Testis (tissue), 3 donors: ENCODE measurements around the gene PXK. TPM values are rescaled to one million over a fixed set of nuclear protein-coding genes. Genes with fewer than 3 reads are reported as not detected.

ENCODE experiments used
- DNase-seq: peaks from one replicate; pipeline ENCODE4 v3.0.0-alpha.2; 2019
- H3K27ac ChIP-seq, 2 donors: fragments of 200-600 bp; sonication (generic); one replicate each; pipeline ENCODE4 v1.5.1; 2019
- H3K27me3 ChIP-seq: fragments of 200-600 bp; sonication (generic); one replicate; pipeline ENCODE4 v1.5.1; 2019
- H3K36me3 ChIP-seq: fragments of 200-600 bp; sonication (generic); one replicate; pipeline ENCODE4 v1.5.1; 2017; ENCODE audit warnings: low read depth; ENCODE audit errors: missing control alignments
- H3K4me1 ChIP-seq: fragments of 200-600 bp; sonication (generic); one replicate; pipeline ENCODE4 v1.5.1; 2019
- H3K4me3 ChIP-seq, 2 donors: fragments of 200-600 bp; sonication (generic); one replicate each; pipeline ENCODE4 v1.5.1; 2017 to 2019
- H3K9me3 ChIP-seq: fragments of 200-600 bp; sonication (generic); one replicate; pipeline ENCODE4 v1.5.1; 2017
- CTCF ChIP-seq, 3 experiments: fragments of 450-650 bp in 2 of 3; fragments of 200-600 bp in 1 of 3; sonication (generic) in 1 of 3; IDR thresholded peaks; one replicate each; pipeline ENCODE4 v1.5.1; 2016 to 2019; ENCODE audit warnings: antibody characterized with exemption in 3 of 3, mild to moderate bottlenecking in 2 of 3, moderate library complexity in 1 of 3
- POLR2A ChIP-seq: fragments of 450-650 bp; IDR thresholded peaks from one replicate; pipeline ENCODE4 v1.6.1; 2017; ENCODE audit warnings: antibody characterized with exemption, mild to moderate bottlenecking, moderate library complexity
- WGBS, 2 donors: methylation state at CpG; one replicate each; pipeline ENCODE4 v1.1.5; 2018; 5-methylcytosine and 5-hydroxymethylcytosine counted together
- intact Hi-C: fragments of 100-400 bp; cut with DNase I; formaldehyde crosslinking; loops from one replicate; pipeline ENCODE4 v1.15.1; 2023; ENCODE audit warnings: low total_unique reads
- polyA plus RNA-seq: library from polyadenylated mRNA; stranded (reverse); fragments of 350-450 nt; fragmentation: Illumina TruSeq; extraction: RNeasy Lipid Tissue Mini Kit (QIAGEN cat#74804); gene quantifications from one replicate; pipeline ENCODE4 v1.2.3, GENCODE V29; 2014; ENCODE audit warnings: low read depth, low replicate concordance; ENCODE audit not compliant: insufficient read depth
- total RNA-seq, 2 donors: library from RNA; depleted of rRNA; stranded (reverse); fragments of >200 nt; gene quantifications; one replicate each; pipeline ENCODE4 v1.2.3, GENCODE V29; 2016

Gene PXK
- total and polyA plus RNA-seq, 3 donors from 2014 or later = 28.8 to 31.3 (median 29.3) TPM

DNA sequence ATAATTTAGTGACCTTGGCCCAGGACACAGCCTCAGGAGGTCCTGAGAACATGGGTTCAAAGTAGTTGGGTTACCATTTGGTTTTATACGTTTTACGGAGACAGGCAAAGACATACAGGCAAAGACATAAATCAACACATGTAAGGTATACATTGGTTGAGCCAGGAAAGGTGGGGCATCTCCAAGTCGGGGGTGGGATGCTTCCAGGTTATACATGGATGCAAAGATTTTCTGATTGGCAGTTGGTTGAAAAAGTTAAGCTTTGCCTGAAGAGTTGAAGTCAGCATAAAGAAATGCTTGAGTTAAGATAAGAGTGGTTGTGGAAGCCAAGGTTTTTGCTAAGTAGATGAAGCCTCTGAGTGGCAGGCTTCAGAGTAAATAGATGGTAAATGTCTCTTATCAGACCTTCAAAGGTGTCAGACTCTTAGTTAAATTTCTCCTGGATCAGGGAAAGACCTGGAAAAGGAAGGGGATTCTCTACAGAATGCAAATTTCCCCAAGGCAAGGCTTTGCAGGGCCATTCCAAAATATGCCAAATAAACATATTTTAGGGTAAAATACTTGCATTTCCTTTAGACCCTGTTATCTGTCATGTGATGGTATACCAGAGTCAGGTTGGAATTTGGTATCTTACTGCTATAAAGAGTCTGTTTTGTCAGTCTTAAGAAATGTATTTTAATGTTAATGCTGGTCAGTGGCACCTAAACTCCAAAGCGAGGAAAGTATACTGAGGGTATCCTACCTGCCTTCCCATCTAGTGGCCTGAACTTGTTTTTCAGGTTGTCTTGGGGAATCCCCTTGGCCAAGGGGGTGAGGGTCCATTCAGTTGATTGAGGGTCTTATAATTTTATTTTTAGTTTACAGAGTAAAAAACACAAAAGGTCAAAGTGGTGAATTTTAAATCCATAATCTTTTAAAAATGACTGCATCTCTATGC is 109.1 kb downstream of the PXK start:
- no peak for TF ChIP-seq POLR2A
- TF ChIP-seq CTCF (IDR thresholded peaks at IDR 0.05) = no peak
- H3K9me3 ChIP-seq = no peaks in the 10 kb centered on the region
- WGBS, 2 donors = 72 to 80% methylated on average over 4 of the region's 4 CpGs
- H3K4me3 ChIP-seq = no peak overlapping the region
- intact Hi-C loops = no loop called here
- H3K27ac ChIP-seq = no peak overlapping the region
- H3K36me3 ChIP-seq = no peaks in the 10 kb centered on the region
- H3K4me1 ChIP-seq = no peaks in the 10 kb centered on the region
- H3K27me3 ChIP-seq = no peaks in the 10 kb centered on the region
- no peak for DNase-seq

DNA sequence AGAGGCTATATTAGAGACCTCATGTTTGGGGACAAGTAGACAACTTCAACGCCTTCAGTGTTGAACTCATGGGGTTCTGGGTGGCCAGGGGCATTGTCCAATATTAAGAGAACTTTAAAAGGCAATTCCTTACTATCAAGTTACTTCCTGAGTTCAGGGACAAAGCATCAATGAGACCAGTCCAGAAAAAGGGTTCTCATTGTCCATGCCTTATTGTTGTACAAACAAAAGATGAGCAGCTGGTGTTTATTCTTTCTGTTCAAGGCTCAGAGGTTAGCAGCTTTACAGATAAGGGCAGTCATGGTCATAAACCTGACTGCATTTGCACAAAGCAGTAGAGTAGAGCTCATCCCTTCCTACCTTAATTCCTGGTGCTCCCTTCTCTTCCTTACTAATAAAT is 119.5 kb downstream of the PXK start:
- DNase-seq = no peak
- Histone ChIP-seq H3K27ac (no peak overlapping the region), H3K9me3 (no peaks in the 10 kb centered on the region), H3K36me3 (no peaks in the 10 kb centered on the region), H3K27me3 (no peaks in the 10 kb centered on the region), H3K4me3 (no peak overlapping the region), H3K4me1 (no peaks in the 10 kb centered on the region)
- TF ChIP-seq CTCF (IDR thresholded peaks at IDR 0.05) (no peak), POLR2A (no peak)
- intact Hi-C loops = no loop called here
- WGBS, 2 donors = 60 to 65% methylated on average over 1 of the region's 1 CpG

- 79 to 84% methylated on average over 4 of the region's 4 CpGs for WGBS, 2 donors
- H3K27ac ChIP-seq = no peak overlapping the region
These were observed 126.5 kb downstream of the PXK start for GRCh38 chr3:58459160-58459559.

GRCh38 chr3:58462829-58463180 is 130.1 kb downstream of the PXK start:
- intact Hi-C loops = no loop called here

More at GRCh38 chr3:58459160-58459559, 126.5 kb downstream of the PXK start:
- intact Hi-C loops = no loop called here
- no peak overlapping the region for H3K4me3 ChIP-seq
- no peaks in the 10 kb centered on the region for H3K27me3 ChIP-seq
- DNase-seq = no peak
- no peaks in the 10 kb centered on the region for H3K9me3 ChIP-seq
- H3K36me3 ChIP-seq = no peaks in the 10 kb centered on the region
- TF ChIP-seq CTCF (IDR thresholded peaks at IDR 0.05) = no peak
- peaks cover 6% of the 10 kb centered on the region for H3K4me1 ChIP-seq

More at GRCh38 chr3:58462829-58463180, 130.1 kb downstream of the PXK start:
- Histone ChIP-seq H3K4me1 (peaks cover 6% of the 10 kb centered on the region), H3K36me3 (no peaks in the 10 kb centered on the region), H3K27me3 (no peaks in the 10 kb centered on the region), H3K27ac (no peak overlapping the region), H3K4me3 (no peak overlapping the region), H3K9me3 (no peaks in the 10 kb centered on the region)
- DNase-seq = no peak
- TF ChIP-seq CTCF (IDR thresholded peaks at IDR 0.05) (no peak), POLR2A (no peak)
- WGBS, 2 donors = 57 to 67% methylated on average over 4 of the region's 4 CpGs
